Tibial nerve (tissue), 4 donors: Measurements from ENCODE around the gene DYNLT5. TPM values are rescaled to one million over a fixed set of nuclear protein-coding genes. Genes with fewer than 3 reads are reported as not detected.

ENCODE experiments used
- DNase-seq, 2 donors: peaks; one replicate each; pipeline ENCODE4 v3.0.0-alpha.2; 2019; ENCODE audit warnings: low spot score in 2 of 2
- H3K27ac ChIP-seq, 4 donors: fragments of 200-600 bp; sonication (generic) in 3 of 4; one replicate each; pipeline ENCODE4 v1.5.1; 2017 to 2019; ENCODE audit warnings: mild to moderate bottlenecking in 1 of 4
- H3K27me3 ChIP-seq, 2 donors: fragments of 200-600 bp; sonication (generic) in 1 of 2; one replicate each; pipeline versions ENCODE4 v1.5.1 to v1.6.0; 2017 to 2019
- H3K36me3 ChIP-seq, 3 donors: fragments of 200-600 bp; sonication (generic); one replicate each; pipeline ENCODE4 v1.5.1; 2018 to 2019
- H3K4me1 ChIP-seq, 4 donors: fragments of 200-600 bp; sonication (generic) in 3 of 4; one replicate each; pipeline ENCODE4 v1.5.1; 2017 to 2019
- H3K4me3 ChIP-seq, 4 donors: fragments of 200-600 bp; sonication (generic) in 3 of 4; one replicate each; pipeline ENCODE4 v1.5.1; 2017 to 2019; ENCODE audit warnings: mild to moderate bottlenecking in 1 of 4, moderate library complexity in 1 of 4
- H3K9me3 ChIP-seq, 4 donors: fragments of 200-600 bp; sonication (generic) in 3 of 4; one replicate each; pipeline ENCODE4 v1.5.1; 2017 to 2019
- EP300 ChIP-seq, 2 donors: sonication (generic); formaldehyde crosslinking; IDR thresholded peaks; one replicate each; pipeline ENCODE4 v1.6.1; 2017; ENCODE audit warnings: antibody characterized with exemption in 2 of 2, mild to moderate bottlenecking in 1 of 2
- POLR2A ChIP-seq, 2 donors: fragments of 450-650 bp; IDR thresholded peaks; one replicate each; pipeline ENCODE4 v1.6.1; 2017; ENCODE audit warnings: antibody characterized with exemption in 2 of 2, mild to moderate bottlenecking in 2 of 2, moderate library complexity in 2 of 2
- WGBS, 2 donors: methylation state at CpG; one replicate each; pipeline ENCODE4 v1.1.5; 2018; 5-methylcytosine and 5-hydroxymethylcytosine counted together
- total RNA-seq, 4 donors: library from RNA; depleted of rRNA; stranded (reverse); fragments of >200 nt; gene quantifications; one replicate each; pipeline ENCODE4 v1.1.0, GENCODE V29; 2016
- TF ChIP-seq, protein P1 (sequence below), 5 experiments: fragments of 200-600 bp in 3 of 5; fragments of 450-650 bp in 2 of 5; sonication (generic) in 3 of 5; IDR thresholded peaks; one replicate each; pipeline ENCODE4 v1.5.1; 2016 to 2019; ENCODE audit warnings: antibody characterized with exemption in 5 of 5, mild to moderate bottlenecking in 3 of 5, moderate library complexity in 2 of 5

Gene DYNLT5
- total RNA-seq, 4 donors from 2014 or later = 0.78 to 6.3 (median 4.5) TPM; not detected in 1

DNA sequence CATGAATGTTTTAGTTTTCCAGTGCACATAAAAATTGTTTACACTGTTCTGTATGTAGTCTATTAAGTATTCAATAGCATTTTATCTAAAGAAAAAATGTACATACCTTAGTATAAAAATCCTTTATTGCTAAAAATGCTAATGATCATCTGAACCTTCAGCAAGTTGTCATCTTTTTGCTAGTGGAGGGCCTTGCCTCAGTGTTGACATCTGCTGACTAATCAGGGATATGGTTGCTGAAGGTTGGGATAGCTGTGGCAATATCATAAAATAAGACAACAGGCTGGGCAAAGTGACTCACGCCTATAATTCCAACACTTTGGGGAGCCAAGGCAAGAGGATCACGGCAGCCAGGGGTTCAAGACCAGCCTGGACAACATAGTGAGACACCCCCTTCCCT lies 9.0 kb downstream of the DYNLT5 start:
- Histone ChIP-seq H3K27ac (no peak overlapping the region), H3K4me3 (no peak overlapping the region), H3K27me3 (no peaks in the 10 kb centered on the region), H3K4me1 (no peaks in the 10 kb centered on the region), H3K36me3 (no peaks in the 10 kb centered on the region), H3K9me3 (no peaks in the 10 kb centered on the region)
- 84 to 85% methylated on average over 2 of the region's 2 CpGs for WGBS, 2 donors
- no peak for TF ChIP-seq POLR2A (IDR thresholded peaks at IDR 0.05)
- no peak for TF ChIP-seq EP300 (IDR thresholded peaks at IDR 0.05)
- TF ChIP-seq, protein P1, sequence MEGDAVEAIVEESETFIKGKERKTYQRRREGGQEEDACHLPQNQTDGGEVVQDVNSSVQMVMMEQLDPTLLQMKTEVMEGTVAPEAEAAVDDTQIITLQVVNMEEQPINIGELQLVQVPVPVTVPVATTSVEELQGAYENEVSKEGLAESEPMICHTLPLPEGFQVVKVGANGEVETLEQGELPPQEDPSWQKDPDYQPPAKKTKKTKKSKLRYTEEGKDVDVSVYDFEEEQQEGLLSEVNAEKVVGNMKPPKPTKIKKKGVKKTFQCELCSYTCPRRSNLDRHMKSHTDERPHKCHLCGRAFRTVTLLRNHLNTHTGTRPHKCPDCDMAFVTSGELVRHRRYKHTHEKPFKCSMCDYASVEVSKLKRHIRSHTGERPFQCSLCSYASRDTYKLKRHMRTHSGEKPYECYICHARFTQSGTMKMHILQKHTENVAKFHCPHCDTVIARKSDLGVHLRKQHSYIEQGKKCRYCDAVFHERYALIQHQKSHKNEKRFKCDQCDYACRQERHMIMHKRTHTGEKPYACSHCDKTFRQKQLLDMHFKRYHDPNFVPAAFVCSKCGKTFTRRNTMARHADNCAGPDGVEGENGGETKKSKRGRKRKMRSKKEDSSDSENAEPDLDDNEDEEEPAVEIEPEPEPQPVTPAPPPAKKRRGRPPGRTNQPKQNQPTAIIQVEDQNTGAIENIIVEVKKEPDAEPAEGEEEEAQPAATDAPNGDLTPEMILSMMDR (IDR thresholded peaks at IDR 0.05) = no peak
- no peak for DNase-seq

DNA sequence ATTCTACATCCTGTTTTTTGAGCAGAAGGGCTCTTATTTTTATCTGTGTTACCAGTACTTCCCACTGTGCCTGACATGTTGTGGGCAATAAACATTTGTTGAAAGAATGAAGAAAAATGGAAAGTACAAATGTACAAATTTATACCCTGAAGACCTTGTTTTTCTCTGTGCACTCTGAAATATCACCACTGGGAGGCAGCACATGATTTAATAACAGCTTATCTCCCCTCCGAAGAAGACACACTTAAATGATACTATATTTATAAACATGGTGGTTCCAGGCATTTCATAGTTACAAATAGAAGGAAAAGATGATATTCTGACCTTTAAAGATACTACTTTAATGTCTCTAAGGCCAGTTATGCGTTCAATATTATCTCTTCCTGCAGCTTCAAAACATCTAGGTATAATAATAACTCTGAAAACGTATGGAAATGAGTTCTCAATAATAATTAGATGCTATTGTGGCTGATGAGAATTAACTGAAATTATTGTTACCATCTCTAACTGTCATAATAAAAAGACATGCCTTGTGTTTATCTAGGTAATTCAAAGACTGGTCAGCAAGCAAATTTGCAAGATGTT lies 12.8 kb downstream of the DYNLT5 start:
- H3K36me3 ChIP-seq = no peaks in the 10 kb centered on the region
- WGBS, 2 donors = 17 to 23% methylated on average over 3 of the region's 3 CpGs
- H3K27ac ChIP-seq = no peak overlapping the region
- TF ChIP-seq POLR2A (IDR thresholded peaks at IDR 0.05) = no peak
- TF ChIP-seq, protein P1 (IDR thresholded peaks at IDR 0.05) = peak; percentile 48 to 72 (median 68)
- H3K4me1 ChIP-seq = no peaks in the 10 kb centered on the region
- H3K9me3 ChIP-seq = no peaks in the 10 kb centered on the region
- no peaks in the 10 kb centered on the region for H3K27me3 ChIP-seq
- DNase-seq = peak; percentile 17 to 90
- no peak overlapping the region for H3K4me3 ChIP-seq

DNA sequence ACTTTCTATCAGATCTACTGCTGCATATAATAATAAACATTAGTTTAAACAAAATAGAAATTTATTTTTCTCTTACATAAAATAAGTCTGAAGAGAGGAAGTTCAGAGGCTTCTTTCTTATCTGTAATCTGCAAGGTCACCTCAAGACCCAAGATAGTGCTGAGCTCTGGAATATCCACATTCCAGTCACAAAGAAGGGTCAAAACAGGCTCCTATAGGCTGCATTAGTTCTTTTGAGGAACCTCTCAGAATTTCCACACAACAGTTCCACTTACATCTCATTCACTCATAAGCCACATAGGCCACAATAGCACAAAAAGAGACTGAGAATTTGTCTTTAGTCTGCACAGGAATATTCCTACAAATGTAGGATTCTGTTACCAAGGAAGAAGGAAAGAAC lies 15.4 kb downstream of the DYNLT5 start:
- no peak overlapping the region for H3K27ac ChIP-seq
- no peaks in the 10 kb centered on the region for H3K9me3 ChIP-seq

DNA sequence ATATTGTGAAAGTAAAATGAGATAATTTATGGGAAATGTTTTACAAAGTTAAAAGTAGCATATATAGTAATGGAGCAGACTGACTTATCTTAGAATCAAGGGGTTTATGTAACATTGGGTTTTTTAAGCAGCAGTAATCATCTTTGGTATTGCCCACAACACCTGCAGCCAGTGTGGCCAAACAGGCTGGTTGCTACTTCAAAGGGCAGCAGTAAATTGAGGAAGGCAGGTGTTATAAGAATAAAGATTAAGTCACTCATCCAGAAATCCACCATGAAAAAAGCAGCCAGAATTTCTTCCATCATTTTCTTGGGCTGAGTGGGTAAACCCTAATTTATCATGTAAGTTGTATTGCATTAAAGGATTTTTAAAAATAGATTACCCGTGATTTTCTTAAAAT lies 16.7 kb downstream of the DYNLT5 start:
- TF ChIP-seq, protein P1 (IDR thresholded peaks at IDR 0.05) = no peak
- TF ChIP-seq POLR2A (IDR thresholded peaks at IDR 0.05) = no peak
- Histone ChIP-seq H3K27me3 (no peaks in the 10 kb centered on the region), H3K27ac (no peak overlapping the region), H3K9me3 (no peaks in the 10 kb centered on the region), H3K36me3 (no peaks in the 10 kb centered on the region), H3K4me3 (no peak overlapping the region), H3K4me1 (no peaks in the 10 kb centered on the region)
- 86 to 92% methylated on average over 1 of the region's 1 CpG for WGBS, 2 donors
- no peak for DNase-seq

More for the DNA sequence above, 15.4 kb downstream of the DYNLT5 start:
- DNase-seq = no peak
- Histone ChIP-seq H3K36me3 (no peaks in the 10 kb centered on the region), H3K27me3 (no peaks in the 10 kb centered on the region), H3K4me3 (no peak overlapping the region), H3K4me1 (no peaks in the 10 kb centered on the region)
- TF ChIP-seq POLR2A (IDR thresholded peaks at IDR 0.05) = no peak
- TF ChIP-seq, protein P1 (IDR thresholded peaks at IDR 0.05) = no peak

DNA sequence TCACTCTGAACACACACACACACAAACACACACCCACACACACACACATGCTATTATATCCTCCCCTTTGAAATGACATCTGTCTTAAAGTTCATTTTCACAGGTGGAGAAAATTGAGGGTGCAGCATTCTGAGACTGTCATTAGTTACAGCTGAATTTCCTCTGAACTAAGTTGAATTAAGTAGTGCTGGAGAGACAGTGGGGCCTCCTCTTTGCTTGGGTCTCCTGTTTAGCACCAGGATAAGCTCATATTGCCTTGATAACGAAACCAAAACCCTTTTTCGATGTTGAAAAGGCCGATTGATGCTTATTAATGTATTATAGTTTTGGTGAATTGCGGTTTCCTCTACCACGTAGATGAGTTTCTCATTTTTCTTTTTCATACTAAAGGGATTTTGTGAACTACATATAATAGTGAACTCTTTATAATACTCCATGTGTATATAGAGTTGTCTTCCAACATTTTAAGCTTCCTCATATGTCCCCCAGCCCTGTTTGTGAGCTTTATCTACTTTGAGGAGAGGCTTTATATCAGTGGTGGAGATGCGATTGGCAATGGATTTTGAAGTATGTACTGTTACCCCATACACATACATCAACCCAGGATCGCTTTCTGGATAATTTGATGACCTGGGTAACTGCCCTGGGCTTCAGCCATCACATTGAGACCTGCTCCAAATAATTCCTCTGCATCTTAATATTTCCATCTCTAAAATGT lies 17.4 kb downstream of the DYNLT5 start:
- Histone ChIP-seq H3K27ac (no peak overlapping the region), H3K36me3 (no peaks in the 10 kb centered on the region), H3K27me3 (no peaks in the 10 kb centered on the region), H3K4me1 (no peaks in the 10 kb centered on the region), H3K9me3 (no peaks in the 10 kb centered on the region), H3K4me3 (no peak overlapping the region)
- 87 to 88% methylated on average over 7 of the region's 7 CpGs for WGBS, 2 donors
- DNase-seq = no peak
- TF ChIP-seq, protein P1 (IDR thresholded peaks at IDR 0.05) = no peak
